ENCODE measurements around the gene PML. TPM values are rescaled to one million over a fixed set of nuclear protein-coding genes. Genes with fewer than 3 reads are reported as not detected.

The PML gene
- total RNA-seq, 4 donors from 2014 or later, result 69.3 to 159 (median 89.4) TPM

DNA sequence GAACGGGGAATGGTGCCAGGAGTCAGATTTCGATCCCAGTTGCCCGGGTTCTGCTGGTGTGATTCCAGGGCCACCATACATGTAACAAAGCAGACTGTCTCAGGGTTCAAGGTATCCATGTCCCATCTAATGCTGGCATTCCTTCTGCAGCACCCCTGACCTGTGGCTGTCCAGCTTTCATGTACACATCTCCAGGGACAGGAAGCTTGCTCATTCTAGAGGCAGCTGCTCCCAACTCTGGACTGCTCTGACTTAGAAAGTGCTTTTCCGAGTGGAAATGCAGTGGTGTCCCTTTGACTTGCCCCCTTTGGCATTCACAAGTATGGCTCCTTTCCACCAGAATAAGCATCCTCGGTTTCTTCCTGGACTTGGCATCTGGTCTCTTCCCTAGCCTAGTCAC, 30.9 kb downstream of the PML start:
- H3K4me3 ChIP-seq, result no peak overlapping the region
- TF ChIP-seq, protein P1, sequence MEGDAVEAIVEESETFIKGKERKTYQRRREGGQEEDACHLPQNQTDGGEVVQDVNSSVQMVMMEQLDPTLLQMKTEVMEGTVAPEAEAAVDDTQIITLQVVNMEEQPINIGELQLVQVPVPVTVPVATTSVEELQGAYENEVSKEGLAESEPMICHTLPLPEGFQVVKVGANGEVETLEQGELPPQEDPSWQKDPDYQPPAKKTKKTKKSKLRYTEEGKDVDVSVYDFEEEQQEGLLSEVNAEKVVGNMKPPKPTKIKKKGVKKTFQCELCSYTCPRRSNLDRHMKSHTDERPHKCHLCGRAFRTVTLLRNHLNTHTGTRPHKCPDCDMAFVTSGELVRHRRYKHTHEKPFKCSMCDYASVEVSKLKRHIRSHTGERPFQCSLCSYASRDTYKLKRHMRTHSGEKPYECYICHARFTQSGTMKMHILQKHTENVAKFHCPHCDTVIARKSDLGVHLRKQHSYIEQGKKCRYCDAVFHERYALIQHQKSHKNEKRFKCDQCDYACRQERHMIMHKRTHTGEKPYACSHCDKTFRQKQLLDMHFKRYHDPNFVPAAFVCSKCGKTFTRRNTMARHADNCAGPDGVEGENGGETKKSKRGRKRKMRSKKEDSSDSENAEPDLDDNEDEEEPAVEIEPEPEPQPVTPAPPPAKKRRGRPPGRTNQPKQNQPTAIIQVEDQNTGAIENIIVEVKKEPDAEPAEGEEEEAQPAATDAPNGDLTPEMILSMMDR (IDR thresholded peaks at IDR 0.05), result no peak
- TF ChIP-seq EP300 (IDR thresholded peaks at IDR 0.05) (no peak), POLR2A (IDR thresholded peaks at IDR 0.05) (no peak)
- no peaks in the 10 kb centered on the region for H3K9me3 ChIP-seq
- 64 to 68% methylated on average over 3 to 5 of the region's 5 CpGs for WGBS, 2 donors
- no peaks in the 10 kb centered on the region for H3K27me3 ChIP-seq
- peaks cover 0 to 43% (median 2%) of the 10 kb centered on the region in 4 donors for H3K4me1 ChIP-seq
- DNase-seq (ENCODE audit: low spot score in 2 of 2), result no peak
- H3K36me3 ChIP-seq, result peaks cover 6 to 75% (median 15%) of the 10 kb centered on the region in 3 donors
- H3K27ac ChIP-seq, result no peak overlapping the region

- TF ChIP-seq, protein P1 (IDR thresholded peaks at IDR 0.05), result no peak
- TF ChIP-seq POLR2A (IDR thresholded peaks at IDR 0.05) (no peak), EP300 (IDR thresholded peaks at IDR 0.05) (no peak)
- H3K27me3 ChIP-seq, result no peaks in the 10 kb centered on the region
- H3K27ac ChIP-seq, result no peak overlapping the region
- H3K36me3 ChIP-seq, result peaks cover 6 to 73% (median 15%) of the 10 kb centered on the region in 3 donors
- H3K9me3 ChIP-seq, result no peaks in the 10 kb centered on the region
- no peak for DNase-seq (ENCODE audit: low spot score in 2 of 2)
- peaks cover 0 to 47% (median 2%) of the 10 kb centered on the region in 4 donors for H3K4me1 ChIP-seq
- H3K4me3 ChIP-seq, result no peak overlapping the region
- WGBS, 2 donors, result 63 to 77% methylated on average over 3 of the region's 3 CpGs
Measured at GRCh38 chr15:74027688-74028087, 33.2 kb downstream of the PML start.

DNA sequence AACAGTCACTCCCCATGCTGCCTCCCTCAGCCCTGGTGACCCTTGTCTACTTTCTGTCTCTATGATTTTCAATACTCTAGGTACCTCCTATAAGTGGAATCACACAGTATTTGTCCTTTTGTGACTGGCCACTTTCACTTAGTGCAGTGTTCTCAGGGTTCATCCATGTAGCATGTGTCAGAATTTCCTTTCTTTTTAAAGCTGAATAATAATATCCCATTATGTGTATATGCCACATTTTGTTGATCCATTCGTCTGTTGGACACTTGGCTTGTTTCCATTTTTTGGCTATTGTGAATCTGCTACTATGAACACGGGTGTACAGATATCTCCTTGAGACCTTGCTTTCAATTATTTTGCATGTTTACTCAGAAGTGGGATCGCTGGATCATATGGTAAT, 34.1 kb downstream of the PML start:
- DNase-seq (ENCODE audit: low spot score in 2 of 2), result no peak
- Histone ChIP-seq H3K27me3 (no peaks in the 10 kb centered on the region), H3K36me3 (peaks cover 0 to 73% (median 6%) of the 10 kb centered on the region in 3 donors), H3K4me3 (no peak overlapping the region), H3K27ac (no peak overlapping the region), H3K9me3 (no peaks in the 10 kb centered on the region), H3K4me1 (peaks cover 0 to 39% (median 2%) of the 10 kb centered on the region in 4 donors)
- 44 to 51% methylated on average over 3 of the region's 3 CpGs for WGBS, 2 donors
- TF ChIP-seq EP300 (IDR thresholded peaks at IDR 0.05), result no peak
- no peak for TF ChIP-seq POLR2A (IDR thresholded peaks at IDR 0.05)
- TF ChIP-seq, protein P1 (IDR thresholded peaks at IDR 0.05), result no peak

DNA sequence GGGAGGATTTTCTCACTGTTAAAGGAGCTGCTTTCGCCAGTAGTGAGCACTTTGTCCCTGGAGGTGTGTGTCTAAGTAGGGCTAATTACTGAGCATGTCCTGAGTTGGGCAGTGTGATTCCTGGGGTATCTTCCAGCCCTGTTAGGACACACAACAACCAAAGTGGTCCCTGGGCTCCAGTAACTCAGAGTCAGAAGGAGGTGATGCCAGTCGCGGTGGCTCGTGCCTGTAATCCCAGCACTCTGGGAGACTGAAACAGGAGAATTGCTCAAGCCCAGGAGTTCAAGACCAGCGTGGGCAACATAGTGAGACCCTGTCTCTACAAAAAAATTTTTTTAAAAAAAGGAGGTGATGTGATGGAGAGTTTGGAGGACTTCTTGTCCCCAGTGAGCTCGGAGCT, 37.5 kb downstream of the PML start:
- TF ChIP-seq, protein P1 (IDR thresholded peaks at IDR 0.05), result no peak
- TF ChIP-seq EP300 (IDR thresholded peaks at IDR 0.05) (no peak), POLR2A (IDR thresholded peaks at IDR 0.05) (no peak)

GRCh38 chr15:74032606-74033561, 38.4 kb downstream of the PML start:
- no peak for TF ChIP-seq EP300 (IDR thresholded peaks at IDR 0.05)
- no peak for TF ChIP-seq POLR2A (IDR thresholded peaks at IDR 0.05)
- no peak overlapping the region for H3K4me3 ChIP-seq
- WGBS, 2 donors, result 81 to 90% methylated on average over 16 of the region's 16 CpGs
- no peaks in the 10 kb centered on the region for H3K27me3 ChIP-seq
- DNase-seq (ENCODE audit: low spot score in 2 of 2), result no peak
- H3K27ac ChIP-seq, result no peak overlapping the region
- no peaks in the 10 kb centered on the region for H3K9me3 ChIP-seq
- peaks cover 0 to 26% (median 4%) of the 10 kb centered on the region in 4 donors for H3K4me1 ChIP-seq
- H3K36me3 ChIP-seq, result peaks cover 0 to 72% (median 0%) of the 10 kb centered on the region in 3 donors

More for the DNA sequence above, 37.5 kb downstream of the PML start:
- Histone ChIP-seq H3K4me3 (no peak overlapping the region), H3K36me3 (peaks cover 0 to 73% (median 0%) of the 10 kb centered on the region in 3 donors), H3K27ac (no peak overlapping the region), H3K4me1 (peaks cover 0 to 31% (median 3%) of the 10 kb centered on the region in 4 donors), H3K27me3 (no peaks in the 10 kb centered on the region), H3K9me3 (no peaks in the 10 kb centered on the region)
- DNase-seq (ENCODE audit: low spot score in 2 of 2), result no peak
- WGBS, 2 donors, result 97% methylated on average over 6 of the region's 6 CpGs

Data from tibial nerve (tissue), 4 donors.